Activated CD8-positive, alpha-beta memory T cell treated with anti-CD3 and anti-CD28 coated beads for 36 hours (primary cell): ENCODE results near the gene TNFAIP6. TPM values are rescaled to one million over a fixed set of nuclear protein-coding genes. Genes with fewer than 3 reads are reported as not detected.
"Not testable (repeated sequence)": the region's sequence is repeated elsewhere in the genome, so short reads cannot be mapped to it uniquely, and the experiment has no call there.

Source experiments
- CTCF ChIA-PET: fragments of 350-600 bp; sonication (Branson Sonifier 250); formaldehyde crosslinking; loops from one replicate; lab custom pipeline; 2021; ENCODE audit warnings: antibody characterized with exemption; lab: Charles Lee
- POLR2A ChIA-PET: fragments of 350-600 bp; sonication (Branson Sonifier 250); formaldehyde crosslinking; loops from one replicate; lab custom pipeline; 2021; ENCODE audit warnings: antibody characterized with exemption; lab: Charles Lee
- total RNA-seq, 2 experiments: library from RNA; stranded (reverse); gene quantifications; one replicate each; pipeline ENCODE4 v1.2.3, GENCODE V29; 2021

The TNFAIP6 gene, protein sequence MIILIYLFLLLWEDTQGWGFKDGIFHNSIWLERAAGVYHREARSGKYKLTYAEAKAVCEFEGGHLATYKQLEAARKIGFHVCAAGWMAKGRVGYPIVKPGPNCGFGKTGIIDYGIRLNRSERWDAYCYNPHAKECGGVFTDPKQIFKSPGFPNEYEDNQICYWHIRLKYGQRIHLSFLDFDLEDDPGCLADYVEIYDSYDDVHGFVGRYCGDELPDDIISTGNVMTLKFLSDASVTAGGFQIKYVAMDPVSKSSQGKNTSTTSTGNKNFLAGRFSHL
- total RNA-seq, result not detected

DNA sequence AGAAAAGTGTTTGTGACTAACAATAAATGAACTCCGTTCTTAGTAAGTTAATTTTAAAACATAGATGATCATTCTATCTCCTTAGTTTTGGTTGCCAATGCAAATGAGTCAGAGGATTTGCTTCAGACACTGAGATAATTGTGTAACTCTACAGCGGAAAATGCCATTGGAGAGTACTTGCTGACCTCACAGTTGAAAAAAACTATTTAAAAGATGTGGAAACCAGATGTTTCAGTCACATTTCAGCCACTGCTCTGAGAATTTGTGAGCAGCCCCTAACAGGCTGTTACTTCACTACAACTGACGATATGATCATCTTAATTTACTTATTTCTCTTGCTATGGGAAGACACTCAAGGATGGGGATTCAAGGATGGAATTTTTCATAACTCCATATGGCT is at the start of gene TNFAIP6:
TNFAIP6 (plus strand) TSS at position 234 of the 400 bp plus-strand sequence; CDS start at position 309, 75 bp downstream.
- ChIA-PET POLR2A (no interaction called here), CTCF (interaction anchor here (0.6 kb wide), 1 partner anchor 73 kb away, joined by 3 read pairs; no protein-coding TSS in a partner anchor)

DNA sequence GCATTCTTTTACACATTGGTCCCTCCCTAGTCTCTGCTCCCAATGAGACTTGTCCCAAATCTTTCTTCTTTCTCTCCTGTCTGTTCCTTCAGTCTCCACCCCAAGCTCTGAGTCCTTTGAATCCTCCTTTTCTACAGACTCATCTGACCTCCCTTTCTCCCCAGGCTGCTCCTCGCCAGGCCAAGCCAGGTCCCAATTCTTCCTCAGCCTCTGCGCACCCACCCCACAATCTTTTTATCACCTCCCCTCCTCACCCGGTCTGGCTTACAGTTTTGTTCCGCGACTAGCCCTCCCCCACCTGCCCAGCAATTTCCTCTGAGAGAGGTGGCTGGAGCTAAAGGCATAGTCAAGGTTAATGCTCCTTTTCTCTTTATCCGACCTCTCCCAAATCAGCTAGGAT is 47.1 kb upstream of the TNFAIP6 start:
- CTCF ChIA-PET, POLR2A ChIA-PET: not testable (repeated sequence)

DNA sequence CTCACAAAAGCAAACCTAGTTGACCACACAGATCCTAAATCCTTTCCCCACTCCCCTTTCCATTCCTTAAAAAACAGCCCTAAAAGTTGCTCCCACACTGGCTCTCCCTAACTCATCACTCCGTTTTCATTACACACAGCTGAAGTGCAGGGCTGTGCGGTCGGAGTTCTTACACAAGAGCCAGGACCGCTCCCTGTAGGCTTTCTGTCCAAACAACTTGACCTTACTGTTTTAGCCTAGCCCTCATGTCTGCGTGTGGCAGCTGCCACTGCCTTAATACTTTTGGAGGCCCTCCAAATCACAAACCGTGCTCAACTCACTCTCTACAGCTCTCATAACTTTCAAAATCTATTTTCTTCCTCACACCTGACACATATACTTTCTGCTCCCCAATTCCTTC is 45.0 kb upstream of the TNFAIP6 start:
- POLR2A ChIA-PET, CTCF ChIA-PET: not testable (repeated sequence)

DNA sequence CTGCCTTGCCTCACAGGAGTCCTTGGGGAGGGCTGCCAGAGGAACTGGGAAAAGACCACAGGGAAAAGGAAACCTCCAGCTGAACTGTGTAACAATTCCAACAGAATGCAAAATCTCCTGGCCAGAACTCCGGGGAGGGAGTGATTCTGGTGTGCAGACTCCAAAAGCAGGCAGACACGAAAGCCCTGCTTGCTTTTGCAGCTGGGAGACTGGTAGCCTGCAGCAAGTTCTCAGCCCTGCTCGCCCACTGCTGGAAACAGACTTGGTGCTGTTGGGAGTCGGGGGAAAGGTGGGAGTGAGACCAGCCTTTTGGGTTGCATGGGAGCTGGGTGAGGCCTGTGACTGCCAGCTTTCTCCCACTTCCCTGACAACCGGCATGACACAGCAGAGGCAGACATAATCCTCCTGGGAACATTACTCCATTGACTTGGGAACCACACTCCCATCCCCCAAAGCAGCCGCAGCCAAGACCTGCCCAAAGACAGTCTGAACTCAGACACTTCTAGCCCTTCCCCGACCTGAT is 42.0 kb upstream of the TNFAIP6 start:
- CTCF ChIA-PET, result no interaction called here
- POLR2A ChIA-PET, result no interaction called here

DNA sequence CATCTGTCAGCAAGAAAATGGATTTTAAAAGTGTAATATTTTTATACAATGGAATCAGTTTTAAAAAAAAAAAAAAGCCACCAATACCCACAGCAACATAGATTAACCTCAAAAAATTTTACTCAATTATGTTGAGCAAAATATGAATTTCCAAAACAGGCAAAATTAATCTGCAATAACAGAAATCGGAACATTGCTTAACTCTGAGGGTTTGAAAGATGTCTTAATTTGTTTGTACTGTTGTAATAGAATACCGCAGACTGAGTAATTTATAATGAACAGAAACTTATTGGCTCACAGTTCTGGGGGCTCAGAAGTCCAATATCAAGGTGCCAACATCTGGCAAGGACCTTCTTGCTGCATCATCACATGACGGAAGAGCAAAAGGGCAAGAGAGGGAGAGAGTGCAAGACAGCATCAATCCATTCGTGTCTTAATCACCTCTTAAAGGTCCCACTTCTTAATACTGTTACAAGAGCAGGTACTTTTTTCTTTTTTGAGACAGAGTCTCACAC is 31.8 kb upstream of the TNFAIP6 start:
- ChIA-PET POLR2A (no interaction called here), CTCF (no interaction called here)

DNA sequence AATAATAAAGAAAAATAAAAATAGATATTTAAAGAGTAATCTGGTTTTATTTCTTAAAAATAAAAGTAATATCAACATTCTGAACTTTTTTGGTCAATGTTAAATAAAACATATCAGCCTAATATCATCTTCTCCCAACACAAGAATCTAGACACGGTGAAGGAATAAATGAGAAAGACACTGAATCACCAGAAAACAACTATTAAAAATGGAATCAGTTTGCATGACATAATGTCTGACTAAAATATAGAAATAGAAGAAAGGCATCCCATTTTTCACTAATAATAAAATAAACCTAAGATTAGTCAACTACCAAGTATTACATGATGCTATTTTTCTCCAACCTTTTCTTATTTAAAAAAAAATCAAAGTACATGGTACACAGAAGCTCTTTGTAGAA is 30.8 kb upstream of the TNFAIP6 start:
- CTCF ChIA-PET, result no interaction called here
- POLR2A ChIA-PET, result no interaction called here

DNA sequence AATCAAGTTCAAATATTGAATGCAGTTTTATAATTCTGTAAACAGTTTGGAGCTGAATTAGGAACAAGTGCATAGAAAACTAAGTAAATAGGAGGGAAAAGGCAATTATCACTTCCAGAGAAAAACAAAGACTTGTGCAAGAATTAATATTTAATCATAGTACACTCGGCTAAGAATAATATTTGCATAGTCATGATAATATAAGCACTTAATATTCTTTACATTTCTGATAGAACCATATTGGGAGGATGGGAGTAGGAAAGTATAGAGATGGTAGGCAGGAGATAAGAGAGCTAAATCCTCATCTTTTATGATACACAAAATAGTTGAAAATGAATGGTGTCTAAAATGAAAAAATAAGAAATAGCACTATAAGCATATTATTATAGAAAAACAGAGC is 27.4 kb upstream of the TNFAIP6 start:
- POLR2A ChIA-PET, result no interaction called here
- CTCF ChIA-PET, result no interaction called here

DNA sequence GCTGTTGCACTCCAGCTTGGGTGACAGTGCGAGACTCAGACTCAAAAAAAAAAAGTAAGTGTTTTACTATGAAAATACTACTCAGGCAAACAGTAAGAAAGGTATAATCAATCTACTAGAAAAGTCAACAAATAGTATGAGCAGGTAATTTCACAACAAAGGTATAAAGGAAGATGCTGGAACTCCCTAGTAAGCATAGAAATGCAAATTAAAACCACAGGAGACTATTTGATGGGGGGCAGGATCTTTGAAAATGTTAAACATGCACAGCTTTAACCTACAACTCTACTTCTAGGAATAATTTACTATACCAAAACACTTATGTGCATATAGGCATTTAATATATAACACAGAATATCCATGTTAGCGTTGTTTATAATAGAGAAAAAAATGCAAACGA is 24.3 kb upstream of the TNFAIP6 start:
- CTCF ChIA-PET, result no interaction called here
- POLR2A ChIA-PET, result no interaction called here

DNA sequence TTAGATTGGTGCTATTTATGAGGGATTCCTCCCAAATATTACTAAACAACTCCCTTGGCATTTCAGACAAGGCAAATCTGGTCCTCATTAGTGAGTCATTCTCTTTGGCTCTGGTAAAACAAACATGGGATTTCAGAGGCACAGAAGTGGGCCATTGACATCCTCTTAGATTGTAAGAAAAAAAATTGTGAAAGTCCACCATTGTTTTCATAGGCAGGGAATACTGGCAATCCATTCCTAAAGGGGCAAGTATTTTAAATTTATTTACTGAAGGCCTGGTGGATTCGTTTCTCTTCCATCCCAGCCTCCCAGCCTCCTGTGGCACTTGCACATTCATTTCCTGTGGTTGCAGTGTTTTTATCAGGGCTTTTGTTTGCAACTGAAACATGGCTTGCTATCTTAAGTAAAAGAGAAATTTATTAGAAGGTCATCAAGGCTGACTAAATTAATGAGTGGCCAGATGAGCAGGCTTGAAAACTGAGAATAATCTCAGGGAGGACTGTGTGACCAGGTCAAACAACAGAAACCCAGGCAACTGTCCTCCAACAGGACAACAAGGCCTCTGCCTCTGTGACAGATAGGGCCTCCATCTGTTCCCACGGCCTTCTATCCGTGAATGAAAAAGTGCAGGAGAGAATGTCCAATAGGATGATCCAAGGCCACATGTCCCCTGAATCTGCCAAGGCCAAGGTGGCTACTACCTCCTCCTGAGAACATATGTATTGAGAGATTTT is 23.1 kb upstream of the TNFAIP6 start:
- CTCF ChIA-PET, result no interaction called here
- POLR2A ChIA-PET, result no interaction called here

DNA sequence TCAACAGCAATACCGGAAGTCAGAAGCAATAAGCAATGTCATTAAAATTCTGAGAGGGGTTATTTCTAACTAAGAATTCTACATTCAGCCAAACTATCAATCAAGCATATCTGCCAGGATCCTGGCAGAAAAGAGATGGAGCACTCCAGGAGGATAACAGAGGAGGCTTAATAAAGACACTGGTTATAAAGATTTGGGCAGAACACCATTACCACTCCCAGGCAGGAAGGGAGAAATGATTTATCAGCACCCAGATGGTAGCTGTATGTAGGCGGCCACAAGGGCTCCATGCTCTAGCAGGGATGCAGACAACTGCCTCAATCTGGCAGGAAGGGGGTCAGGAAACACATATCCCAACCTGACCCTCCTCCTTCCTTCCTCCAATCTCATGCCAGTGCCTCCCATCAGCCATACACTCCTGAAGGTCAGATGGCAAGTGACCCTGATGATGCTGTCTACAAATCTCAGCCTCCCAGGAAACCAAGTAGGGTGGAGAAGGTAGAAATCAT is 20.5 kb upstream of the TNFAIP6 start:
- ChIA-PET POLR2A (no interaction called here), CTCF (interaction anchor here (1.0 kb wide), 1 partner anchor 47 kb away, joined by 5 read pairs; no protein-coding TSS in a partner anchor)

DNA sequence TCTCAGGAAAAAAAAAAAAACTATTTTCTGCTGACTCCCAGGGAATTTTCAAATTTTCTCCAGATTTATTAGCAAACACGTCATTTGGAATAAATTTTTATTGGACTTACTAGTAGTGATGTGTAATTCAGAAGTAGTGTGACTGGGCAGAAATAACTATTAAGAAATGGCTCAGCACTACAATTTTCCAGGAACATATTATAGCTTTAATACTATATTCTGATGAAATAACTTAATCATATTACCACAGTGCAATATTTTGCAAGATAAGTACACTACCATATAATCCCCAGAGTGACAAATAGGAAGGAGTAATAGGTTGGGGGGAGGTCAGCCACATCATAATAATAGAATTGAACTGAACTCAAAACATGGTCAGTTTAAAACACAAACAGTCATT is 19.7 kb upstream of the TNFAIP6 start:
- ChIA-PET POLR2A (no interaction called here), CTCF (interaction anchor here (1.0 kb wide), 1 partner anchor 47 kb away, joined by 5 read pairs; no protein-coding TSS in a partner anchor)

DNA sequence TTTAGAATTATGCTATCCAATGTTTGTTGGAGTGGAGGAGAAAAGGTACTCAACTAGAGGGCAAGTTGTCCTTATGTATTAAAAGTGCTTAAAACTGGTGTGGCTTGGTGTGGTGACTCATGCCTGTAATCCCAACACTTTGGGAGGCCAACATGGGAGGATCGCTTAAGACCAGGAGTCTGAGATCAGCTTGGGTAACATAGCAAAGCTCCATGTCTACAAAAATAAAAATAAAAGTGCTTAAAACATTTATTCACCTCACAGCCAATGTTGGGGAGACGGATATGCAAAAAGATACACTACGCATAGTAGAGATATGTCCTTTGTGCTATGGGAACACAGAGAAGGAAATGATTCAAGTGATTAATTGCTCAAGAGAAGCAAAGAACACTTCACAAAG is 19.3 kb upstream of the TNFAIP6 start:
- ChIA-PET POLR2A (no interaction called here), CTCF (interaction anchor here (1.0 kb wide), 1 partner anchor 48 kb away, joined by 5 read pairs; no protein-coding TSS in a partner anchor)

DNA sequence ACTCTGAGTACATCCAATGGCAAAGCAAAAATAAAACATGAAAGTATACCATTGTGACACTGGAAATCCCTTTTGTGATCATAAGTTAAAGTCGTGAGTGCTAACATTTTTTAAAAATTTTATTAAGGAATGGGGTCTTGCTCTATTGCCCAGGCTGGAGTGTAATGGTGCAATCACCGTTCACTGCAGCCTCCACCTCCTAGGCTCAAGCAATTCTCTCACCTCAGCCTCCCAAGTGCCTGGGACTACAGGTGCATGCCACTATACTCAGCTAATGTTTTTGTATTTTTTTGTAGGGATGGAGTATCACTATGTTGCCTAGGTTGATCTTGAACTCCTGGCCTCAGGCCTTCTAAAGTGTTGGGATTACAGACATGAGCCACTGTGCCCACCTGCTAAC is 14.3 kb upstream of the TNFAIP6 start:
- ChIA-PET POLR2A (no interaction called here), CTCF (no interaction called here)

DNA sequence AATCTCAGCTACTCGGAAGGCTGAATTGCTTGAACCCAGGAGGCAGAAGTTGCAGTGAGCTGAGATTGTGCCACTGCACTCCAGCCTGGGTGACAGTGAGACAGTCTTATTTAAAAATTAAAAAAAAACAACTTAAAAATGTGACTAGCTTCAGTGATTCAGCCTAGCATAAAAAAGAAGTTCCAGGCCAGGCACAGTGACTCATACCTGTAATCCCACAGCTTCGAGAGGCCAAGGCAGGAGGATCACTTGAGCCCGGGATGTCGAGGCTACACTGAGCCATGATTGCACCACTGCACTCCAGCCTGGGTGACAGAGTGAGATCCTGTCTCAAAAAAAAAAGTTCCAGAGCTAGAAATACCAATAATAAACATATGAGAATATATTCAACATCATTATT is 13.2 kb upstream of the TNFAIP6 start:
- CTCF ChIA-PET, result not testable (repeated sequence)

DNA sequence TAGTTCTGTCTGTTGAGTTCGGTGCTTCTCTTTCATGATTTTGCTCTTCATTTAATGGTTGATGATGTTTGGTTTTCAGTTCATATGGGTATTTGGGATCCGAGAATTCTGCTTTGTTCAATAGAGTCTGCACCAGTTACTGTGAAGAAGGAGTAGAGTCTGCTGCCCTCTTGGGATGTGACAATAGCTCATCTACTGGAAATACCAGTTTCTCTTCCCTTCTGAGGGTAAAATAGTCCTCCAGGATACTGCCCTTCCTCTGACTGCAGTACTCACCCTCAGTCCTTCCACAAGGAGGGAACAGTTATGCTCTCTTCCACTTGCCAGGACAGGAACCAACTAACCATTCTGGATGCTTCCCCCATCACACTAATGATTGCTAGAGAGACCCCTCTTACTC is 12.5 kb upstream of the TNFAIP6 start:
- ChIA-PET CTCF (no interaction called here), POLR2A (no interaction called here)

More for the DNA sequence above, 13.2 kb upstream of the TNFAIP6 start:
- POLR2A ChIA-PET, result interaction anchor here (0.6 kb wide), 2 partner anchors 19 kb away, joined by 3 read pairs; no protein-coding TSS in a partner anchor

DNA sequence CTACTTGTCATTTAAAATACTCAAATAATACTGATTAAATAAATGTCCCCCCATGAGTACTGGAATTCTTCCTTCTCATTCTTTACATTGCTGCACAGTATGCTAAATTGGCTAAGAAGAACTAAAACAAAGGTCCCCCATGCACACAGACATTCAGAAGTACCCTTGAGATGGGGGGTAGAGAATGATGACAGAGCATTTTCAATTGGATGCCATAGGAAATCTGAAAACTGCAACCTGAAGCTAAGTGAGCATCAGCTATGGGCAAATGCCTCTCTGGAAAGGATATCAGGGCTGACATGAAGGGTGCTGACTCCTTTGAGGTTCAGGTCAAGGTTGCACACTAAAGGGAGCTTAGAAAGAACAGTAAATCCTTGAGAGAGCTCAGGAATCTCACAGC is 10.1 kb upstream of the TNFAIP6 start:
- ChIA-PET POLR2A (no interaction called here), CTCF (no interaction called here)

DNA sequence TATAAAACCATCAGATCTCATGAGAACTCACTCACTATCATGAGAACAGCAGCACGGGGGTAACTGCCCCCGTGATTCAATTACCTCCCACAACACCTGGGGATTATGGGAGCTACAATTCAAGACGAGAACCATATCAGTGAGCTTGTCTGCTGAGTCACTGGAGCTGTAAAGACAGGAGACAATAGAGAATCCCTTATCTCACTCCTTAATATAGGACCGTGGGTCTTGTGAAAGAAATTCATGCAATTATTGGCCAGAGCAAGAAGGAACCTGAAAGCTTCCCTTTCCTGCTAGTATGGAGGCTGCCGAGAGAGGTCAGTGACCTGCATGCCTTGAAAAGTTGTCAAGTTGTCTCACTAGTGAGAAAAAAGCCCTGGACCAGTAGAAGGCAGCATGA is 9.5 kb upstream of the TNFAIP6 start:
- POLR2A ChIA-PET, result no interaction called here
- CTCF ChIA-PET, result interaction anchor here (0.8 kb wide), 1 partner anchor 20 kb away, joined by 3 read pairs; no protein-coding TSS in a partner anchor

DNA sequence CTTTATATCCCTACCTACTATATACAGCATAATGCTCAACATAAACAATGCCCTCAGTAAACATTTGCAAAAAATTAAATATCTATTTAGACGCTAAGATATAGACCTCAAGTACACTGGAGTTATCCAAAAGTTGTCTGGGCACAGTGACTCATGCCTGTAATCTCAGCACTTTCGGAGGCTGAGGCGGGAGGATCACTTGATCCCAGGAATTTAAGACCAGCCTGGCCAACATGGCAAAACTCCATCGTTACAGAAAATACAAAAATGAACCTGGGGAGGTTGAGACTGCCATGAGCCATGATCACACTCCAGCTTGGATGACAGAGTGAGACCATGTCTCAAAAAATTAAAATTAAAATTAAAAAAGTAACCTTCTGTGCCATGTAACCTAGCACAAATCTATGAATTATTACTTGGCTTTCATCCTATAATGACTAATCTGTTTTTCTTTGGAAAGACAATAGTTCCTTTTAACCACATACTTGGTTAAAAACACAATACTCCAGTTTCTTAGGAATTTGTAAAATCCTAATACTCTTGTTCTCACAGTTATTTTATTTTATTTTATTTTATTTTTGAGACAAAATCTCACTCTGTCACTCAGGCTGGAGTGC is 6.7 kb upstream of the TNFAIP6 start:
- ChIA-PET CTCF (no interaction called here), POLR2A (no interaction called here)

DNA sequence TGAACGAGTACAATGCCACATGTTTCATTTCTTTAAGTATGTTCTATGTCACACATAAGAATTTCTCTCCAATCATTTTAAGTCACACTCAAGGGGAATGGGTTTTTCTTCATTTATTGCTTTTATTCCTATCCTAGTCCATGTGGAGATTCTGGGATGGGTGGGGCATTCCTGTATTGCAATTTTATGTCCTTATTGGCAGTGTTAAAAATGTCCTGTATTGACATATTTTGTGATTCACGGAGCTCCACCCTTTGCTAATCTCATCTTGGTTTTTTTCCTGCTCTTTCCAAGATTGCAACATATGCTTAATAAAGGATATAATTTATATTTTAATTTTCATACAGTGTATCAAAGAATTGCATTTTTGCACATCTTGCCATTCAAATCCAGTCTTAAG is 3.4 kb upstream of the TNFAIP6 start:
- CTCF ChIA-PET, result no interaction called here
- POLR2A ChIA-PET, result no interaction called here

DNA sequence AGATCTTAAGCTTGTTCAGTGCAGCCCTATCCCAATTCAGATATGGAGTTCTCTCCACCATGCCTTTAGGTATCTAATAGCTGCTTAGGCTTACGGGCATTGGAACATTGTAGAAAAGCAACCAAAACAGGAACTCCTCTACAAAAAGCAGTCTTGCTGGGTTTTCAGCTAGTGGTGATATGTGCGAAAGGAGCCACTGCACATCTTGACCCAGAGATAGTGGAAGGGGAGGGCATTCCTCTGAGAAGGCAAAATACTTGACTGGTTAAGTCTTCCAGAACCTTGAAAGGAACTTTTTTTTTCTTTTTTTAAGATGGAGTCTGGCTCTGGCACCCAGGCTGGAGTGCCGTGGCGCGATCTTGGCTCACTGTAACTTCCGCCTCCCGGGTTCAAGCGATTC is 2.6 kb upstream of the TNFAIP6 start:
- ChIA-PET CTCF (no interaction called here), POLR2A (no interaction called here)
